Measurements from ENCODE around the gene SPTY2D1.

DNA sequence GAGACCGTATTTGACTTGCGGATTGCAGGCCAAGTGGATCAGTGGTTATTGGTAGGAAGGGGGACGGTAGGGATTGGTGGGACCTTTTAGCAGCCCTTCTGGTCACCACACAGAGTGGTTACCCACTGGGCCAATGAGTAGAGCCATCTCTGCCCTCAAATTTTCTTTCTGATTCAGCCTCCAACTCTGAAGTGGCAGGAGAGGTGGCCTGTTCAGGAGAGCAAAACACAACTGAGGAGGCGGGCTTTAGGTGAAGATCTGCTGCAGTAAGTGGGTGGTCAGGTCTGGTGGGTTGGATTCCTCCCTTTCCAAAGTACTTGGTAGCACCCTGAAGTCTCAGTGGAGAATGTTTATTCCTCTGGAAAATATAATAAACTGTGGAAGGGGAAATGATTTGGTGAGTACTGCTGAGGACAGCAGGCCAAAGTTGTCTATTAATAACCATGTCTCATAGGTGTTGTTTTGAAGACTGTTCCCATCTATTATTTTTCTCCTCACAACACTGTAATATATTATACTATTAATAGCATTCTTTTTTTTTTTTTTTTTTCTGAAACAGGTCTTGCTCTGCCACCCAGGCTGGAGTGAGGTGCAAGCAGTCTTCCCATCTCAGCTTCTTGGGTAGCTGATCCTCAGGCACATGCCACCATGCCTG, 33.1 kb downstream of the SPTY2D1 start:
- TF ChIP-seq, protein P1, sequence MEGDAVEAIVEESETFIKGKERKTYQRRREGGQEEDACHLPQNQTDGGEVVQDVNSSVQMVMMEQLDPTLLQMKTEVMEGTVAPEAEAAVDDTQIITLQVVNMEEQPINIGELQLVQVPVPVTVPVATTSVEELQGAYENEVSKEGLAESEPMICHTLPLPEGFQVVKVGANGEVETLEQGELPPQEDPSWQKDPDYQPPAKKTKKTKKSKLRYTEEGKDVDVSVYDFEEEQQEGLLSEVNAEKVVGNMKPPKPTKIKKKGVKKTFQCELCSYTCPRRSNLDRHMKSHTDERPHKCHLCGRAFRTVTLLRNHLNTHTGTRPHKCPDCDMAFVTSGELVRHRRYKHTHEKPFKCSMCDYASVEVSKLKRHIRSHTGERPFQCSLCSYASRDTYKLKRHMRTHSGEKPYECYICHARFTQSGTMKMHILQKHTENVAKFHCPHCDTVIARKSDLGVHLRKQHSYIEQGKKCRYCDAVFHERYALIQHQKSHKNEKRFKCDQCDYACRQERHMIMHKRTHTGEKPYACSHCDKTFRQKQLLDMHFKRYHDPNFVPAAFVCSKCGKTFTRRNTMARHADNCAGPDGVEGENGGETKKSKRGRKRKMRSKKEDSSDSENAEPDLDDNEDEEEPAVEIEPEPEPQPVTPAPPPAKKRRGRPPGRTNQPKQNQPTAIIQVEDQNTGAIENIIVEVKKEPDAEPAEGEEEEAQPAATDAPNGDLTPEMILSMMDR (IDR thresholded peaks at IDR 0.05; ENCODE audit: insufficient read depth, low read length): no peak
- no peak for TF ChIP-seq POLR2AphosphoS5 (IDR thresholded peaks at IDR 0.05; ENCODE audit: low read depth)

Measured in HL-60 (cell line).